PC-3 (cell line): ENCODE measurements around the gene MAP3K5. TPM values are rescaled to one million over a fixed set of nuclear protein-coding genes. Genes with fewer than 3 reads are reported as not detected.

ENCODE experiments used
- ATAC-seq: fragments of 200-7000 bp; cut with Tn5 transposase; 2 replicates; pipeline ENCODE4 v1.9.1; 2020; ENCODE audit warnings: mild to moderate bottlenecking, moderate library complexity
- BruUV-seq: library from RNA; stranded (reverse); fragments of 400-500 nt; replicated peaks from 2 replicates; lab custom pipeline; 2021; lab: Mats Ljungman, UMichigan
- CTCF ChIA-PET: fragments of 300-600 bp; sonication (Branson Sonifier 250); formaldehyde crosslinking; loops from one replicate; lab custom pipeline; 2022; ENCODE audit warnings: antibody characterized with exemption; lab: Charles Lee
- POLR2A ChIA-PET: fragments of 300-600 bp; sonication (Branson Sonifier 250); formaldehyde crosslinking; loops from one replicate; lab custom pipeline; 2022; ENCODE audit warnings: antibody characterized with exemption; ENCODE audit not compliant: unreplicated experiment; lab: Charles Lee
- DNase-seq: peaks from one replicate; pipeline ENCODE4 v3.0.0-alpha.2; 2015
- H2AFZ ChIP-seq: fragments of 300-600 bp; sonication (generic); 2 replicates; pipeline ENCODE4 v1.6.0; 2016; ENCODE audit warnings: antibody characterized with exemption, low read length
- H3F3A ChIP-seq: fragments of 300-600 bp; sonication (generic); one replicate; pipeline ENCODE4 v1.6.0; 2017; ENCODE audit warnings: antibody characterized with exemption, low read length, control low read depth, mild to moderate bottlenecking; ENCODE audit not compliant: unreplicated experiment
- H3K27ac ChIP-seq: fragments of 300-600 bp; sonication (generic); 2 replicates; pipeline ENCODE4 v1.5.1; 2016; ENCODE audit warnings: mild to moderate bottlenecking, low read length
- H3K27me3 ChIP-seq: fragments of 300-600 bp; sonication (generic); 2 replicates; pipeline ENCODE4 v1.6.1; 2016; ENCODE audit warnings: low read length, mixed read lengths
- H3K36me3 ChIP-seq: fragments of 300-600 bp; sonication (generic); 2 replicates; pipeline ENCODE4 v1.6.1; 2016; ENCODE audit warnings: low read depth, mixed run types, low read length, mixed read lengths
- H3K4me1 ChIP-seq: fragments of 300-600 bp; sonication (generic); 2 replicates; pipeline ENCODE4 v1.5.1; 2016; ENCODE audit warnings: low read length; ENCODE audit not compliant: insufficient read depth
- H3K4me2 ChIP-seq: fragments of 300-600 bp; sonication (generic); 2 replicates; pipeline ENCODE4 v1.6.0; 2016; ENCODE audit warnings: low read length
- H3K4me3 ChIP-seq: fragments of 300-600 bp; sonication (generic); 2 replicates; pipeline ENCODE4 v1.5.1; 2016; ENCODE audit warnings: mild to moderate bottlenecking, low read length, mixed read lengths
- H3K79me2 ChIP-seq: fragments of 300-600 bp; sonication (generic); 2 replicates; pipeline ENCODE4 v1.6.1; 2017; ENCODE audit warnings: low read length, mixed read lengths
- H3K9ac ChIP-seq: fragments of 300-600 bp; sonication (generic); 2 replicates; pipeline ENCODE4 v1.6.0; 2016; ENCODE audit warnings: mild to moderate bottlenecking, low read length
- H3K9me2 ChIP-seq: fragments of 300-600 bp; sonication (generic); replicated peaks from 2 replicates; pipeline ENCODE4 v1.6.1; 2016; ENCODE audit warnings: mixed run types, low read length, mixed read lengths
- H3K9me3 ChIP-seq: fragments of 300-600 bp; sonication (generic); 2 replicates; pipeline ENCODE4 v1.6.1; 2016; ENCODE audit warnings: low read length, mixed read lengths
- H4K20me1 ChIP-seq: fragments of 300-600 bp; sonication (generic); 2 replicates; pipeline ENCODE4 v1.6.1; 2016; ENCODE audit warnings: low read length, mixed read lengths
- EZH2 ChIP-seq: fragments of 300-600 bp; sonication (generic); IDR thresholded peaks from one replicate; pipeline ENCODE4 v1.6.1; 2017; ENCODE audit warnings: antibody characterized with exemption, mild to moderate bottlenecking, low read length; ENCODE audit not compliant: unreplicated experiment
- EZH2phosphoT487 ChIP-seq: fragments of 300-600 bp; sonication (generic); IDR thresholded peaks from 2 replicates; pipeline ENCODE4 v1.6.1; 2018; ENCODE audit warnings: mild to moderate bottlenecking, antibody characterized with exemption, low read length, borderline replicate concordance
- intact Hi-C: fragments of 100-400 bp; cut with micrococcal nuclease; formaldehyde crosslinking; loops from 2 replicates; pipeline ENCODE4 v1.9.0; 2023
- total RNA-seq: library from RNA; depleted of rRNA; stranded (reverse); fragments of >200 nt; gene quantifications from 2 replicates; pipeline ENCODE4 v1.2.3, GENCODE V29; 2014
- TF ChIP-seq, protein P1 (sequence below): fragments of 300-600 bp; sonication (generic); conservative IDR thresholded peaks from 2 replicates; pipeline ENCODE4 v1.5.1; 2017; ENCODE audit warnings: antibody characterized with exemption, low read depth, mild to moderate bottlenecking, low read length

MAP3K5 gene
- total RNA-seq, 1 experiment from 2014 or later, result 4.3 TPM

DNA sequence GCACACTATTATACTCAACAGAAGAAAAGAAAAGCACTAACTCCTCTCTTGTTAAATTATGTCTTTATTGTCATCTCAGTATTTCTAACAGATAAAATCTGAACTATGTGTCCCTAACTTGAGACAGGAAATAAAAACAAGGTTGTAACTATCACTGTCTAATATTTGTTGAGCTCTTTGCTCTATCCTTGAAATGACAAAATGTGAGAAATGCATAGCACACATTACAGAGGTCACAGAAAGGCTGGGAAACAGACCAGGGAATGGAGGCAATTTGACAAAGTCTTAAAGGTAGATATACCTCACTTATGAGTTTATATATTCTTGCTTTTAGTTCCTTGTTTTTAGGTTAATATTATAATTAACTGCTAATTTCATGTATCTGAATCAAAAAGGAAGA is 139.6 kb downstream of the MAP3K5 start:
- H3K9ac ChIP-seq, result no peak overlapping the region
- H4K20me1 ChIP-seq, result no peaks in the 10 kb centered on the region
- no peaks in the 10 kb centered on the region for H3K27me3 ChIP-seq
- H3K27ac ChIP-seq, result no peak overlapping the region
- H3K79me2 ChIP-seq, result no peaks in the 10 kb centered on the region
- no peaks in the 10 kb centered on the region for H3K9me3 ChIP-seq
- H3K4me1 ChIP-seq, result no peaks in the 10 kb centered on the region
- H3K9me2 ChIP-seq, result no peaks in the 10 kb centered on the region
- BruUV-seq, result no TSS peak
- no peak overlapping the region for H3K4me2 ChIP-seq
- POLR2A ChIA-PET, result no interaction called here
- H2AFZ ChIP-seq, result no peak overlapping the region
- H3F3A ChIP-seq, result no peaks in the 10 kb centered on the region
- TF ChIP-seq, protein P1, sequence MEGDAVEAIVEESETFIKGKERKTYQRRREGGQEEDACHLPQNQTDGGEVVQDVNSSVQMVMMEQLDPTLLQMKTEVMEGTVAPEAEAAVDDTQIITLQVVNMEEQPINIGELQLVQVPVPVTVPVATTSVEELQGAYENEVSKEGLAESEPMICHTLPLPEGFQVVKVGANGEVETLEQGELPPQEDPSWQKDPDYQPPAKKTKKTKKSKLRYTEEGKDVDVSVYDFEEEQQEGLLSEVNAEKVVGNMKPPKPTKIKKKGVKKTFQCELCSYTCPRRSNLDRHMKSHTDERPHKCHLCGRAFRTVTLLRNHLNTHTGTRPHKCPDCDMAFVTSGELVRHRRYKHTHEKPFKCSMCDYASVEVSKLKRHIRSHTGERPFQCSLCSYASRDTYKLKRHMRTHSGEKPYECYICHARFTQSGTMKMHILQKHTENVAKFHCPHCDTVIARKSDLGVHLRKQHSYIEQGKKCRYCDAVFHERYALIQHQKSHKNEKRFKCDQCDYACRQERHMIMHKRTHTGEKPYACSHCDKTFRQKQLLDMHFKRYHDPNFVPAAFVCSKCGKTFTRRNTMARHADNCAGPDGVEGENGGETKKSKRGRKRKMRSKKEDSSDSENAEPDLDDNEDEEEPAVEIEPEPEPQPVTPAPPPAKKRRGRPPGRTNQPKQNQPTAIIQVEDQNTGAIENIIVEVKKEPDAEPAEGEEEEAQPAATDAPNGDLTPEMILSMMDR, result no peak
- TF ChIP-seq EZH2 (no peak), EZH2phosphoT487 (no peak)
- no peaks in the 10 kb centered on the region for H3K36me3 ChIP-seq
- no peak overlapping the region for H3K4me3 ChIP-seq
- ATAC-seq, result no peak
- CTCF ChIA-PET, result no interaction called here
- DNase-seq, result no peak
- intact Hi-C loops, result no loop called here

DNA sequence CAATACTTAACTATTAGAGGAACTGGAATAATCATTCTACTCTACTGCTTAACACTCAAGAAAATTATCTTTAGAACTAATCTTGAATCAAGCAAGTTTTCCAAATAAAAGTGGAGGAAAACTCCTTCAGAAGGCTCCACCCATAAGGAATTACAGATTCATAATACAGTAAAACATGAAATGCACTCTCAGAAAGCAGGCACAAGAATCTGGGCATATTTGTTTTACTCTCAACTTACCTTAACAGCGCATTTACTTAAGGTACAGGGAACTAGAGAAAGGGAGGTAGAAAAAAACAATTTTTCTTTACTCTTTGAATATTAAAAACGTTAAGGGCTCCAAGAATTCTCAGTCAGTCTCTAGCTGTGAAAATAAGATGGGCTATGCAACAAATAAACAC is 140.3 kb downstream of the MAP3K5 start:
- Histone ChIP-seq H3K9ac (no peak overlapping the region), H3K79me2 (no peaks in the 10 kb centered on the region), H4K20me1 (no peaks in the 10 kb centered on the region), H3K27me3 (no peaks in the 10 kb centered on the region), H3K9me2 (no peaks in the 10 kb centered on the region), H3K4me1 (no peaks in the 10 kb centered on the region), H3K36me3 (no peaks in the 10 kb centered on the region), H3K4me2 (no peak overlapping the region), H2AFZ (no peak overlapping the region), H3K27ac (no peak overlapping the region), H3K9me3 (no peaks in the 10 kb centered on the region), H3K4me3 (no peak overlapping the region), H3F3A (no peaks in the 10 kb centered on the region)
- TF ChIP-seq EZH2phosphoT487, result no peak
- TF ChIP-seq EZH2, result no peak
- TF ChIP-seq, protein P1, result no peak
- ChIA-PET CTCF (no interaction called here), POLR2A (no interaction called here)
- ATAC-seq (no peak), DNase-seq (no peak)
- BruUV-seq, result no TSS peak
- intact Hi-C loops, result no loop called here

- intact Hi-C loops, result no loop called here
Observed at GRCh38 chr6:136647363-136647852, 144.9 kb downstream of the MAP3K5 start.

More at GRCh38 chr6:136647363-136647852, 144.9 kb downstream of the MAP3K5 start:
- ChIA-PET POLR2A (interaction anchor here (0.6 kb wide), 1 partner anchor 23 kb away, joined by 3 read pairs; no protein-coding TSS in a partner anchor), CTCF (interaction anchor here (1.0 kb wide), 1 partner anchor 145 kb away, joined by 3 read pairs; the partner anchor contains the start of gene MAP3K5)
- H3K79me2 ChIP-seq, result no peaks in the 10 kb centered on the region
- H3K4me1 ChIP-seq, result peaks cover 12% of the 10 kb centered on the region; the same call in 1 of the 2 replicates
- H3K9me3 ChIP-seq, result no peaks in the 10 kb centered on the region
- ATAC-seq (no peak), DNase-seq (no peak)
- no peaks in the 10 kb centered on the region for H3F3A ChIP-seq
- H4K20me1 ChIP-seq, result no peaks in the 10 kb centered on the region
- H2AFZ ChIP-seq, result no peak overlapping the region
- TF ChIP-seq, protein P1, result no peak
- no peak for TF ChIP-seq EZH2phosphoT487
- no peak for TF ChIP-seq EZH2
- H3K36me3 ChIP-seq, result no peaks in the 10 kb centered on the region
- no peaks in the 10 kb centered on the region for H3K9me2 ChIP-seq
- no peak overlapping the region for H3K9ac ChIP-seq
- no peak overlapping the region for H3K4me2 ChIP-seq
- H3K4me3 ChIP-seq, result no peak overlapping the region
- no peaks in the 10 kb centered on the region for H3K27me3 ChIP-seq
- no peak overlapping the region for H3K27ac ChIP-seq
- no TSS peak for BruUV-seq
